Stimulated activated naive CD8-positive, alpha-beta T cell treated with anti-CD3 and anti-CD28 coated beads, Interleukin-15, amount 100 ng/mL, for 72 hours (primary cell): ENCODE data around the gene NUP42.
"Not testable (repeated sequence)": the region's sequence is repeated elsewhere in the genome, so short reads cannot be mapped to it uniquely, and the experiment has no call there.

Source experiments
- ATAC-seq: fragments of 150-1000 bp; cut with Tn5 transposase; 2 replicates; pipeline ENCODE4 v1.10.0; 2021; ENCODE audit warnings: mild to moderate bottlenecking, moderate library complexity
- DNase-seq, 2 donors: peaks; one replicate each; pipeline ENCODE4 v3.0.0; 2021 to 2022
- H3K27ac Mint-ChIP-seq, 2 donors: one replicate each; pipeline ENCODE4 v1.8.0; 2022; ENCODE audit warnings: mild to moderate bottlenecking in 2 of 2, mixed read lengths in 2 of 2, moderate library complexity in 2 of 2
- H3K27me3 Mint-ChIP-seq: one replicate; pipeline ENCODE4 v1.8.0; 2022; ENCODE audit warnings: mixed read lengths
- H3K4me1 Mint-ChIP-seq: one replicate; pipeline ENCODE4 v1.8.0; 2022; ENCODE audit warnings: mild to moderate bottlenecking, mixed read lengths
- H3K4me3 Mint-ChIP-seq, 2 donors: one replicate each; pipeline ENCODE4 v1.8.0; 2022; ENCODE audit warnings: mild to moderate bottlenecking in 2 of 2, mixed read lengths in 2 of 2, moderate library complexity in 1 of 2
- H3K9me3 Mint-ChIP-seq, 2 donors: one replicate each; pipeline ENCODE4 v1.8.0; 2022; ENCODE audit warnings: mixed read lengths in 2 of 2

The NUP42 gene

GRCh38 chr7:23212841-23213240, 31.0 kb downstream of the NUP42 start:
- peaks cover 31% of the 10 kb centered on the region for H3K27me3 Mint-ChIP-seq
- no peak overlapping the region for H3K27ac Mint-ChIP-seq
- H3K9me3 Mint-ChIP-seq, result no peaks in the 10 kb centered on the region
- DNase-seq, result no peak
- ATAC-seq, result no peak
- H3K4me3 Mint-ChIP-seq, result no peak overlapping the region
- H3K4me1 Mint-ChIP-seq, result peaks cover 4% of the 10 kb centered on the region

- no peak for DNase-seq
- ATAC-seq, result no peak
- Mint-ChIP-seq H3K9me3 (no peaks in the 10 kb centered on the region), H3K27ac (no peak overlapping the region), H3K4me3 (no peak overlapping the region), H3K4me1 (no peaks in the 10 kb centered on the region), H3K27me3 (peaks cover 24% of the 10 kb centered on the region)
Observed at GRCh38 chr7:23213755-23214154, 31.9 kb downstream of the NUP42 start.

- ATAC-seq (no peak), DNase-seq (no peak)
- Mint-ChIP-seq H3K4me3 (no peak overlapping the region), H3K4me1 (no peaks in the 10 kb centered on the region), H3K27ac (no peak overlapping the region), H3K9me3 (no peaks in the 10 kb centered on the region), H3K27me3 (peaks cover 24% of the 10 kb centered on the region)
Observed at GRCh38 chr7:23214423-23214822, 32.6 kb downstream of the NUP42 start.

GRCh38 chr7:23214938-23215337, 33.1 kb downstream of the NUP42 start:
- DNase-seq (no peak), ATAC-seq (no peak)
- Mint-ChIP-seq H3K4me1 (no peaks in the 10 kb centered on the region), H3K9me3 (no peaks in the 10 kb centered on the region), H3K27ac (no peak overlapping the region), H3K27me3 (peaks cover 24% of the 10 kb centered on the region), H3K4me3 (no peak overlapping the region)

- no peak for DNase-seq
- Mint-ChIP-seq H3K4me1 (no peaks in the 10 kb centered on the region), H3K27ac (peak overlapping the region in 1 of 2 donors; percentile 65)
Observed at GRCh38 chr7:23216021-23216420, 34.2 kb downstream of the NUP42 start.

GRCh38 chr7:23218196-23218595, 36.3 kb downstream of the NUP42 start:
- ATAC-seq, result no peak
- Mint-ChIP-seq H3K27me3 (peaks cover 24% of the 10 kb centered on the region), H3K27ac (no peak overlapping the region), H3K4me3 (no peak overlapping the region), H3K4me1 (no peaks in the 10 kb centered on the region), H3K9me3 (no peaks in the 10 kb centered on the region)
- no peak for DNase-seq

More at GRCh38 chr7:23216021-23216420, 34.2 kb downstream of the NUP42 start:
- Mint-ChIP-seq H3K27me3 (peaks cover 19% of the 10 kb centered on the region), H3K4me3 (no peak overlapping the region), H3K9me3 (no peaks in the 10 kb centered on the region)
- no peak for ATAC-seq

- Mint-ChIP-seq H3K9me3 (no peaks in the 10 kb centered on the region), H3K27me3 (peaks cover 23% of the 10 kb centered on the region), H3K27ac (no peak overlapping the region), H3K4me3 (no peak overlapping the region), H3K4me1 (no peaks in the 10 kb centered on the region)
- ATAC-seq (no peak), DNase-seq (no peak)
Observed at GRCh38 chr7:23220690-23221305, 39.0 kb downstream of the NUP42 start.

- DNase-seq (no peak), ATAC-seq (no peak)
- Mint-ChIP-seq H3K27me3 (peaks cover 23% of the 10 kb centered on the region), H3K27ac (no peak overlapping the region), H3K9me3 (no peaks in the 10 kb centered on the region), H3K4me1 (no peaks in the 10 kb centered on the region), H3K4me3 (no peak overlapping the region)
Observed at GRCh38 chr7:23222439-23223030, 40.7 kb downstream of the NUP42 start.

- H3K27me3 Mint-ChIP-seq, result peaks cover 23% of the 10 kb centered on the region
- H3K4me3 Mint-ChIP-seq, H3K27ac Mint-ChIP-seq, ATAC-seq, H3K9me3 Mint-ChIP-seq, H3K4me1 Mint-ChIP-seq, DNase-seq: not testable (repeated sequence)
Observed at GRCh38 chr7:23224364-23224763, 42.5 kb downstream of the NUP42 start.

- Mint-ChIP-seq H3K27me3 (peaks cover 21% of the 10 kb centered on the region), H3K9me3 (no peaks in the 10 kb centered on the region), H3K27ac (no peak overlapping the region), H3K4me1 (no peaks in the 10 kb centered on the region), H3K4me3 (no peak overlapping the region)
- no peak for DNase-seq
- no peak for ATAC-seq
Observed at GRCh38 chr7:23226844-23227450, 45.1 kb downstream of the NUP42 start.

- no peaks in the 10 kb centered on the region for H3K9me3 Mint-ChIP-seq
- no peak for ATAC-seq
- no peak overlapping the region for H3K4me3 Mint-ChIP-seq
- peaks cover 11% of the 10 kb centered on the region for H3K27me3 Mint-ChIP-seq
- no peak overlapping the region for H3K27ac Mint-ChIP-seq
- H3K4me1 Mint-ChIP-seq, result no peaks in the 10 kb centered on the region
- DNase-seq, result no peak
Observed at GRCh38 chr7:23228412-23228811, 46.6 kb downstream of the NUP42 start.

- H3K4me3 Mint-ChIP-seq, result no peak overlapping the region
- no peak overlapping the region for H3K27ac Mint-ChIP-seq
- no peak for ATAC-seq
- DNase-seq, result no peak
- no peaks in the 10 kb centered on the region for H3K4me1 Mint-ChIP-seq
- no peaks in the 10 kb centered on the region for H3K27me3 Mint-ChIP-seq
- H3K9me3 Mint-ChIP-seq, result no peaks in the 10 kb centered on the region
Observed at GRCh38 chr7:23230641-23231101, 48.8 kb downstream of the NUP42 start.

- DNase-seq (no peak), ATAC-seq (no peak)
- Mint-ChIP-seq H3K4me1 (no peaks in the 10 kb centered on the region), H3K27me3 (no peaks in the 10 kb centered on the region), H3K27ac (no peak overlapping the region), H3K9me3 (no peaks in the 10 kb centered on the region), H3K4me3 (no peak overlapping the region)
Observed at GRCh38 chr7:23232966-23233365, 51.1 kb downstream of the NUP42 start.

- Mint-ChIP-seq H3K4me1 (no peaks in the 10 kb centered on the region), H3K27ac (no peak overlapping the region), H3K9me3 (no peaks in the 10 kb centered on the region), H3K27me3 (no peaks in the 10 kb centered on the region), H3K4me3 (no peak overlapping the region)
- ATAC-seq (no peak), DNase-seq (no peak)
Observed at GRCh38 chr7:23234569-23235296, 52.9 kb downstream of the NUP42 start.

GRCh38 chr7:23235813-23236221, 54.0 kb downstream of the NUP42 start:
- ATAC-seq (no peak), DNase-seq (no peak)
- H3K9me3 Mint-ChIP-seq, result no peaks in the 10 kb centered on the region
- H3K4me1 Mint-ChIP-seq, result no peaks in the 10 kb centered on the region
- no peaks in the 10 kb centered on the region for H3K27me3 Mint-ChIP-seq
- H3K27ac Mint-ChIP-seq, result no peak overlapping the region
- no peak overlapping the region for H3K4me3 Mint-ChIP-seq

GRCh38 chr7:23237000-23237399, 55.2 kb downstream of the NUP42 start:
- Mint-ChIP-seq H3K27ac (no peak overlapping the region), H3K9me3 (no peaks in the 10 kb centered on the region), H3K27me3 (no peaks in the 10 kb centered on the region), H3K4me3 (no peak overlapping the region), H3K4me1 (no peaks in the 10 kb centered on the region)
- DNase-seq, result no peak
- no peak for ATAC-seq
